Forelimb muscle (tissue), 1 donor: ENCODE results near the gene BMF. TPM values are rescaled to one million over a fixed set of nuclear protein-coding genes. Genes with fewer than 3 reads are reported as not detected.

Experiments used
- DNase-seq: peaks from one replicate; pipeline ENCODE4 v3.0.0-alpha.2; 2013; ENCODE audit warnings: low read depth
- polyA plus RNA-seq: library from polyadenylated mRNA; unstranded; fragments of 120-200 nt; gene quantifications from one replicate; pipeline ENCODE4 v1.2.1, GENCODE V29; 2013; ENCODE audit not compliant: insufficient read length

Gene BMF
- polyA plus RNA-seq, 1 donor: 10.8 TPM

DNA sequence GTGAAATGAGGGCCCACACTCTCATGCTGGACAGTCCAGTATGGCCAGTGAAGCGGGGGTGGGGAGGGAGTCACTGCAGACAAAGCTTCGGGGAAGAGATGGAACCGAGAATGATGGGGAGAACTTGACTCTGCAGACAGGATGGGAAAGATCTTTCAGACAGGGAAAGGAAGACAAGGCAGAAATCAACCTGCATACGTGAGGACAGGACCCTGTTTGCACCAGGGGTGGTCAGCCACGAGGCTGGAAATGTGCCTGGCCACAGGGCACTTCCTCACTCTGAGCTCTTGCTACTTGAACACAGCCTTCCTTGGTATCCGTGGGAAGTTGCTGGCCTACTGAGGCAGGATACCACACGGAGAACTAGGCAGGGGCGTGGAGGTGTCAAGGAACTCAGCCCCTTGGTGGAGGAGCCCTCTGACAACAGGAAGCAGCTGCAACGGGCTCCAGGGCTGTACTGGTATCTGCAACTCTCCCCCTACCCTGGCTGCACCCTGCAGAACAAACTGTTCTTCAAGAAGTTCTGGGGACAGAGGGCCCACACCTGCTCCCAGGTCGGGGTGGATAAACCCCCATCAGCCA, 60.4 kb downstream of the BMF start:
- DNase-seq: no peak

DNA sequence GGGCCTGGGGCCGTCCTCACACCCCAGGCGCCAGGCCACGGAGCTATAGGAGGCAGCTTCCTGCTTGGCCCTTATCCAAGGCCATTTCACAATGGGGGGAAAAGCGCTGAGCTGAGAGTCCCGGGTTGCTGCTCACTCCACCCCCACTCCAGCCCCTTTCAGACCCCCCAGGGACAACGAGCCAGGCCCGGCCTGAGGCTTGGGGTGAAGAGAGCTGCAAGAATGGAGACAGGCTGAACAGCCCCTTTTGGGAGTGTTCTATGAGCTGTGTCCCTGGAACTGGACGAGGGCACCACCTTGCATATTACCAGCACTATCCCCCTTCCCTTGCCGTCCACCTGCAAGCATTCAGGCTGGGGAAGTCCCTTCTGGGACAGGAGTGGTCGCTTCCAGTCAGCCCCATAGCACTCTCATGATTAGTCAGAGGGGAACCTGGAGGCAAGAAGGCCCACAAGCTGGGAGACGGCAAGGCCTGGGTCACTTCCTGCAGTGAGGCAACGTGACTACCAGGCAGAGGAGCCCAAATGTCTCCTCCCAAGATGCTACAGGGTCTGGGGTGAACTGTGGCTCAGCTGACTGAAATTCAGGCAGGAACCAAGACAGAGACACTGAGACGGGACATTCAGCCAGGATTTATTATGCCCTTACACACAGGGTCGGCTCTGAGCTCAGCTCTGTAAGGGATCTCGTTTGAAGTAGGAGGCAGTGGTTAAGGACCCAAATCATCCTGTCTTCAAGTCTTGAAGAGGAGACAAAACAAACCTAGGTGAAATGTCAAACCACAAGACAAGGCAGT, 61.1 kb downstream of the BMF start:
- no peak for DNase-seq

DNA sequence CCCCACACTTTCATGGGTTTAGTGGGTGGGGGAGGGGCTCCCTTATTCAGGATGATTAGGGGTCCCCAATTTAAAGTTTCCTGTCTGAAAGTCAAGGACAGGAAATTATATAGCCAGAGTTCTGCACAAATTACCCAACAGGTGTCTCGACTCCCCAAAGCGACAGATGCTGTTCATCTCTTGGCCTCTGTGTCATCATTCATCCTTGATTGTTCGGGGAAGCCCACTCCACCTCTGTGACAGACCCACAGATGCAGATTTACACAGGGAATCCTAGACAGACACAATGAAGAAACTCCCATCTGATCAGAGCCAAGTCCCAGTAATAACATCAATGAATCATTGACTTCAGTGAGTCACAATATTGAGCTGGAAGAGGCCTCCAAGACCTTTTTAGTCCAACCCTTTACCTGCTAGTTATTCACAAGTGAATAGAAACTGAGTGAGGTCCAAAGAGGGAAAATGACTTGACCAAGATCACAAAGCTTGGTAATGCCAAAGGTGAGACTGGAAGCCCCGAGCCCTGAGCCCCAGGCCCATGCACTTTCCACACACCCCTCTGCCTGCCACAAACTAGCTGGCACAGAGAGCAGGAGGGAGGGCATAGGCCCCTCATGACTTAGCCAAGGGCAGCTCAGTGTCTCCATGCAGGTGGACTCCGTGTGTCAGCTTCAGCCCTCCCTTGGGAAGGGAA, 61.8 kb downstream of the BMF start:
- DNase-seq: no peak

DNA sequence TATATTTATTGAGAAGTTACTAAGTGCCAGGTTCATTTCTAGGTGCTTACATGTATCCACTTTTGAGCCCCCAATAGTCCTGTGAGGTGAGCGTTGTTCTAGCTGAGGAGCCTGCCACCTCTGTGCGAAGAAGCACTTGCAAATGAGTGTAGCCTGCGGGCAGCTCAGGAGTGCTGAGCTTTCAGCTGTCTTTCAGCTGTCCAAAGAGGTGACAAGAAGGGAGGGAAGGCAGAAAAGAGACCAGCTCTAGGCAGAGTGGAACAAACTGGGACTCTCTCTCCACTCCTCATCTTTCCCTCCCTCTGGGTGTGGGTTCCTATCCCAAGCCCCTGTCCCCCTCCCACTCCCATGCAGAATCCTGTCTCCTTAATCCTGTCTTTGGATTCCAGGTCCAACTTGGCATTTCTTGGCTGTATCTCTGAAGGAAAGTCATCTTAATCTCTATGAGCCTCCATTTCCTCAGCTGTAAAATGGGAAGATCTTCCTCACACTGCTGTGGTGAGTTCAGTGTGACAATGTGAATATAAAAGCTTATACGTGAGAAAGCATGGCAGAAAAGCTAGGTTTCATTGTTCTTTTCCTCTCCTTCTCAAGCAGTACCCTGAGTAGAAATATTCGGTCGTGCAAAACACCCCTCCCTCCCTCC, 63.0 kb downstream of the BMF start:
- no peak for DNase-seq

DNA sequence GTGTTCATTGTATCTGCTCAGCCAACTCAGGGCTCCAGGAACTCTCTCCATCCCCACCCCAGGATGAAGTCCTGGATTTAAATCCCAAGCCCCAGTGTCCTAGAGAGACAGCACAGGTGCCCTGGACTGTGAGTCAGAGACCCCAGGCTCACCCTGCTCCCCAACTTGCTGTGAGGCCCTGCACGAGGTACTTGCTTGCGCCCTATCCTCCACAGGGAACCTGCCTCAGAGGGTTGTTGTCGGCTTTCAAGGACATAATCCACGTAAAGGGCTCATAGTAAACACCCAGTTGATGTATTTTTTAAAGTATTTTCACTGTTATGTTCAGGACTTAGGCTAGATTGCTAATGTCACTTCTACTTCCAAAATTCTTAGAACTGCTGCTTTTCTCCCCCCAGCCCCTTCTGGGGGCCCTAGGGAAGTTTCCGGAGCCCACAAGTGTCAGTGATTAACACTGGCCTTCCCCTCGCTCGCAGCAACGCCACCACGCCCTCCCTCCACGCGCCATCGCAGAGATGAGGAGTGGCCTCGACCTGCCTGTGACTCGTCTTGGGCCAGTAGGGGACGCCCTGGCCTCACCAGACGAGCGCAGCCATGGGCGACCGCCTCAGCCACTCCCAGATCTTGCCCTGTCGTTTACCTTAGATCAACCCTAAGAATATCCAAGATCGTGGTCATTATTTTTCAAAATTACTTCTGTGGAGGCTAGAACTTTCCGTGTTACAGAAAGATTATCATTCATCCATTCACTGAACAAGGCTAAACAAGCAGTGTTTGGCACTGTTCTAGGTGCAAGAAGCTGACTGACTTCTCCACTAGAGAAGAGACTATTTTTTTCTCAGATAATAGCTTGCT, 63.7 kb downstream of the BMF start:
- DNase-seq: peak; percentile 54

DNA sequence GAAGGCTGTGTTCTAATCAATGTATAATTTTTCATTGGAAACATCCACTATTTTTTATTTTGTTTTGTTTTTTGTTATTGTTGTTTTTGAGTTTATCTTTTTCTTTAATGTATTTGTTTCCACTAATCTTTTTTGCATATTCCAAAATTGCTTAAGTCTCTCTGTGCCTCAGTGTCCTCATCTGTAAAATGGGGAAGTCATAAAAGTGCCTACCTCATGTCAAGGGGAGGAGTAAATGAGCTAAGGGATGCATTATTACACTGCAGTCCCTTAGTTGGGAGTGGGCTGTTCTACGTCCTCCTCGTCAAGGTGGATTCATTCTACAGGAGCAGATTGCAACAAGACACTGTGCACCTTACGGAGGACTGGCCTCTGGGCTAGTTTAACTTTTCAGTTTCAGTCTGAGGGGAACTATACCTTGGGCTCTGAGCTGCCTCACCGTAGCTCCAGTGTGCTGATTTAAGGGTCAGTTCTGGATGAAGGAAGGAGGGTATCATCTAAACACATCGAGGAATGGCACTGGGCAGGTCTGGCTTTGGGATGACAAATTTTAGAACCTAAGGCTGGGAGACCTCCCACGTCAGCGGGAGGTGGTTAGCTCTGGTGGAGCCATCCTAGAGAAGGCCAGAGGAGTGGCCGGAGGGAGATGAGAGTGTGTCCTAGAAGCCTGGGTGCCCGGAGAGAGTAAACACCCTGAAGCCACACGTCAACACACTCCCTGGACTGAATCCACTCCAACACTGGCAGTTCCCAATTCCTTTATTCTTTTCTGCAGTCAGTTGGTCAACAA, 64.6 kb downstream of the BMF start:
- DNase-seq: no peak

DNA sequence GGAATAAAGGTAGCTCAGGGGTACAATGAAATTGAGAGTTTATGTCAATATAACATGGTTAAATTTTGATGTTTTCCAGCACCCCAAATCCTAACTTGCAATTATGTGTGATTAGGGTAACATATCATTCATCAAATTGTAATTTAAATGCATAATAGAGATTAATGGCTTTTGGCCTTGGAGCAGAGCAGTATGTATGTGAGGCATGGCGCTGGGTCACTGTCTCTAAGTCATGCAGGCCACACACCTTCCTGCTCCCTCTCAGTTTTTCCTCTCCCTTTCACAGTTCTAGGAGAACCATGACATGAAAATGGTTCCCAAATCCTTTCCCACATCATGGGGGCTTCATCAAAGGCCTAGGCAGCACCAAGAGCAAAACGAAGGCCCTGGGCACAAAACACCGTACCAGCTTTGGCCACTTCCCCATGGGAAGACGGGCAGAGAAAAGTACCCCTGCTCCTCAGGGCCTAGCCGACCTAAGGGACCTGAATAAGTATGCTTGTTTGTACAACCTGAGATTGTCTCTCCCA, 65.8 kb downstream of the BMF start:
- no peak for DNase-seq

DNA sequence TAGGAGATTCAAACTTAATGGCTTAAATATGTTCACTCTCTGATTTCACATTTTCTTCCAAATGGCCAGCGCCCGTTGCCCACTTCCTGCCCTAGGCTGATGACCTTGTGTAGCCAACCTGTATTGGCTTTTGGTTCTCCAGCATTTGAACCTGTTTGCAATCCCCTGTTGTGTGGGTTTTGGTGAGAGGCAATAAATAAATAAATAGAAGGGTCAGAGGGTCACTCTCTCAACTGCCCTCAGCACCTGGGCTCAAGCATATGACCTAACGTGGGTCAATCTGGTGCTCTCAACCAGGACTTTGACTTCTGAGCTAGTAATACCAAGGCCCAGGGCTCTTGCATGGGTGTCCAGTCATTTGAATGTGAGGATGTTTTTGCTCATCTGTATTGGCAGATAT, 67.9 kb downstream of the BMF start:
- DNase-seq: no peak

DNA sequence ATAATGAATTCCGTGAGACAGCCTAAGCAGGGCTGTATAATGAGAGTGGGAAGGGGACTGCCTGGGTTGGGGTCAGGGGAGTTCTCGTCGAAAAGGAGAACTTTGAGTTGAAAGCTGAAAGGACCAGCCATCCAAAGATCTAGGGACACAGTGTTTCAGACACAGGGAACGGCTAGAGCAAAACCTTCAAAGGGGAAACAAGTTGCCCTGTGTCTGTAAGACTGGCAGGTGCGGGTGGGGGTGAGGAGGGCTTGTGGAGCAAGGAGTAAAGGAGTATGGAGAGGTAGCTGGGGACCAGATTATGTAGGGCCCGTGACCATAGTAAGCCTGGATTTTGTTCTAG, 68.4 kb downstream of the BMF start:
- no peak for DNase-seq

DNA sequence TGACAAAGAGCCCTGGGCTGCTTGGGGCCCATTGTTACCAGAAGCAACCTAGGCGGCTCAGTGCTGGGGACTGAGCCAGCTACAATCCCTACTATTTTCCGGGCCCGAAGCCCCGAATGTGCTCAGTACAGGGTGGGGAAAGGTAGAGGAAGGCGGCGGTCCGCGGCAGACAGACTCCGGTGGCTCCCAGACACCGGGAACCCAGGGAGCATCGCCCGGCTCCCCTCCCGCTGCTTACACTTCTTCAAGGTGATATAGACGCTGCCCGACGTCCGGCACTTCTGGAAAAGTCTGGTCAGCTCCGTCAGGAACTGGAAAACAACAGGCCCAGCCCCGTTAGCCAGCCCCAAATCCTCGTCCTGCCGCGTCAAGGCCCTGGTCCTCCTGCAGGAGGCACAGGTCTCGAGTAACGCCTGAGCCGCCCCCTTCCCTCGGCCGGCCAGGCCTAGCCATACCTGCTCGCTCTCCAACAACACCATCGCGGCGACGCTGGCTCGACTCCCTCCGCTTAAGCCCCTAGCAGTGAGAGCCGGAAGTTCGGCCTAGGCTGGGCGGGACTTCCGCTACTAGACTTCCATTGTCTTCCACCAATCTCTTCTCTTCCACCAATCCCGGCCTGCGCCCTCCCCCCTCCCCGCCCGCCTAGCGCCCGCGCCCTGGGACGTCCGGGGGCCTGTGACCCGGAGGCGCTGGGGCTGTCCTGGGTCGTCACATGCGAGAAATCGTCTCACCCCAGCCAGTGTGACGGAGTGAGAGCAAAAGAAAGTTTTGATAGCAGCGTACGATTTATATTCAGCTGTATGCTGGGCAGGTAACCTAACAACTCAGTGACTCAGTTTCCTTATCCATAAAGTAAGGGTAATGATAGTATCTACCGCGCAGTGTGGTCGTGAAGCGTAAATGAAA, 69.8 kb downstream of the BMF start, which contains the start of gene SRP14:
Gene SRP14 (minus strand): TSS at position 544 of the 906 bp plus-strand sequence. CDS start 65 bp downstream, at position 479.
- DNase-seq: peak; percentile 91

DNA sequence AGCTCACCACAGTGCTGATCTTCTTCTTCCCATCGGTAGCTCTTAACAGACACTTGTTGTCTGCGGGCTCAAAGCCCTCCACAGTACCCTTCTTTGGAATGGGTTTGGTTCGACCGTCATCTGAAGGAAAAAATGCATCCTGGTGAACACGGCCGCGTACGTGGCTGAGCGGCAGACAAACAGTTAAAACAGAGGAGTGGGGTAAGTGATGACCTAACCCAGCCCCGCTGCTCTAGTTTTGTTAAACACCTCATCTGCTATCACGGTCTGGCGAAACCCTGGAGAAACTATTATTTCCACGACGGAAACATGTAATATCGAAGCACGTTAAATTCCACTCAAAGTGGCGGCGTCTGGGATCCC, 70.4 kb downstream of the BMF start:
- no peak for DNase-seq

Other genes starting within 250 kb of the BMF start
- 3.6 TPM for gene GPR176, start 188.6 kb downstream of the BMF start, polyA plus RNA-seq
- gene EIF2AK4, start 174.8 kb downstream of the BMF start, polyA plus RNA-seq: 31.4 TPM
- gene SRP14, start 69.7 kb downstream of the BMF start, polyA plus RNA-seq: 295 TPM
- gene BUB1B, start 52.2 kb upstream of the BMF start, polyA plus RNA-seq: 8.8 TPM
- gene PAK6, start 130.2 kb upstream of the BMF start, polyA plus RNA-seq: 0.83 TPM
- 0.32 TPM for gene ANKRD63, start 174.2 kb upstream of the BMF start, polyA plus RNA-seq
- gene PLCB2, start 199.1 kb upstream of the BMF start, polyA plus RNA-seq: 10.2 TPM
- 14.1 TPM for gene INAFM2, start 214.8 kb upstream of the BMF start, polyA plus RNA-seq
- gene CCDC9B, start 232.1 kb upstream of the BMF start, polyA plus RNA-seq: 17.0 TPM
- gene PHGR1, start 242.2 kb upstream of the BMF start, polyA plus RNA-seq: not detected
- 1.4 TPM for gene DISP2, start 249.3 kb upstream of the BMF start, polyA plus RNA-seq